Measurements from ENCODE around the gene EPHA3.

EPHA3 gene

GRCh38 chr3:89372456-89372855, 265.0 kb downstream of the EPHA3 start:
- DNase-seq: no peak

GRCh38 chr3:89373434-89373833, 266.0 kb downstream of the EPHA3 start:
- no peak for DNase-seq

GRCh38 chr3:89375451-89375850, 268.0 kb downstream of the EPHA3 start:
- DNase-seq: no peak

DNA sequence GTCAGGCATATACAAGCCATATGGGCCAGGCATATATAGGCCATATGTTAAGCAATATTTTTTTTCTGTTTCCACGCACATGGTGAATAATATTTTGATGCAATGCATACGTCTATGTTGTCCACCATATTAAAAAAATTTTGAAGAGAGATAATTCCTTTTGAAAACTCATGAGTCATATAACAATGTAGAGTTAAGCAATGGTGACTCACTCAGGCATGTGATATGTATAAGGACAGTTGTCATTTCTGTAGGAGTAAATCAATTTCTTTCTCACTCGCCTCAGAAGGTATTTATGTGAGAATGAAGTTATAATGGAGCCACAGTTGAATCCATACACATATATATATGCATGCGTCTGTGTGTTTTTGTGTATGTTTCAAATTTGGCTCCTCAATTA, 272.6 kb downstream of the EPHA3 start:
- no peak for DNase-seq

GRCh38 chr3:89392991-89393390, 285.6 kb downstream of the EPHA3 start:
- no peak for DNase-seq

DNA sequence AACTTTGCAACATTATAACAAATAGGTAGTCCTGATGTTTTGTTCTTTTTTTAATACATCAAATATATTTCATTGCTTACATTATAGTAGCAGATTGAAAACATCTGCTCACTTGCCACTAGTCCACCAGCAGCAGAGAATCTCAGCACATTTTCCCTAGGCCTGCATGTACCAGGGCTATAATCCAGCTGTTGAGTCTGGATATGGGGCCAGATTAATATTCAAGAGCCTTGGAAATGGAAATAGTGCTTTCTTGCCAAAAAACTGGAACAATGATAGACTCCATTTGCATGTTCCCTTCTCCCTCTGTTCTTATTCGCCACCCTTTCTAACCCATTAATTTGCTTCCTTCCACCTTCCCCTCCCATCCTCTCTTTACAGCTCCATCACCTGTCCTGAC, 288.0 kb downstream of the EPHA3 start:
- DNase-seq: no peak

DNA sequence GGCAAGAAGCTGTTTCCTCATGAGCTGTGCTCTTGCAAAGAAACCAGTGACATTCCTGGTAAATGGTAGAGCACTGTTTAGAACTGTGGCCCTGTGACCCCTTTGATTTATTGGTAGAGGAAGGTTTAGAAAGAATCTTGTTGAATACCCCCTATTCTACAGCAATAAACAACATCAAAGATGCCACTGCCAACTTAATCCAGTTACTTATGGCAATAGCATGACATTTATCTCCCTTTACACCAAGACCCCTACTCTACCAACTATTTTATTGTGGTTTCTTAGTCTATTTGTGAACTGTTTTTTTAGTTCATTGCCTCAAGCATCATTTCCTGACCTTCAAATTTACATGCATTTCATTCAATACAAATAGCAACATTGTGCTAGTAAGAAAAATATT, 288.6 kb downstream of the EPHA3 start:
- DNase-seq: no peak

DNA sequence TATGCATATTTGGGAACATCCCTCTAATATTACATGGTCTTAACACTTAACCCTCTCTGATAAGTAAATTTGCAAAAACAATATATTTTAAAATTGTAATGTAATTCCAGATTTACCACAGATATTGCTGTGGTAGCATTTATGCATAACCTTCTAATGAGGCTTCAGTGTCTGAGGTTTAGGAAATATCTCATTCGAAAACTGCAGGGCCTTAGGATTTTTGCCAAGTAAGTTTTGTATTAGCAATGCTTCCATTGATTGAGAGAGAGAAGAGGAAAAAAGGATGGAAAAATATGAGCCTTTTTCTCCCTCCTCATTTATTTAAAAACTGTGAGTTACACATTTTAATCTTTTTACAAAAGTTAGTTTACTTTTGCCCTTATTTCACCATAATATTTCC, 294.6 kb downstream of the EPHA3 start:
- no peak for DNase-seq

GRCh38 chr3:89405176-89405575, 297.8 kb downstream of the EPHA3 start:
- no peak for DNase-seq

- no peak for DNase-seq
These were observed 298.2 kb downstream of the EPHA3 start for GRCh38 chr3:89405593-89405992.

DNA sequence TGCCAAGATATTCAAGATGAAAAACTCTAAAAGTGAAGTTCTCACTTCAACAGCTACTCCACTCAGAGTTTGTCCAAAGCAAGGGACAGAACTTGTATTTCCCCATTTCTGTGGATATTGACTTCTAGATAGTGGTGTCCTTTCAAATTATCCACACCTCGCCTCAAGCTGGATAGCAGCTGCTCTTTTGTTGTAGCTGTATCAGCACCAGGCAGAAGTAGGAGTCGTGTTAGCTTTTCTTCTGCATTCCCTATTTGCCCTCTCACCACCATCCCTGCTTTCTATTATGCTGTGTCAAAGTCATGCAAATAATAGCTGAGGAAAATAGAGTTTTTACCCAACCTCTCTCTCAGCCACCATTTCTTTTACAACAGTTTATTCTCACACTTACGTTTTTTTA, 303.8 kb downstream of the EPHA3 start:
- no peak for DNase-seq

GRCh38 chr3:89414270-89414669, 306.8 kb downstream of the EPHA3 start:
- no peak for DNase-seq

GRCh38 chr3:89419647-89420241, 312.3 kb downstream of the EPHA3 start:
- DNase-seq: no peak

DNA sequence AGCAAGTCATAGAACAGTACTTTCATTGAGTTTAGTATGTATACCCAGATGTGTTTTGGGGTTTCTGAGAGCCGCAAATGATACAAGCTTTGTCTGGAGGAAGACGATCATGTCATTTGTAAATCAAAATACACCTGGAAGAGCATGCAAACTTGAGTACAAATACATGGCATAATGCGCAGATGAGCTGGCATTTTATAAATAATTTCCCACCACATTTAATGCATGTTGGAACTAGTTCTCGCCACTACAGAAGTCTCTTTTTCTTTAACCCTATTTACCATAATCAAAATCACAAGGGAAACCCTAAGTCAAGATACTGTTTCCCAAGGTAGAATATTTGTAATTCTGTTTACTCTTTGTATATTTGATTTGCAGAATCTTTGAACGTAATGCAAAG, 318.6 kb downstream of the EPHA3 start:
- no peak for DNase-seq

DNA sequence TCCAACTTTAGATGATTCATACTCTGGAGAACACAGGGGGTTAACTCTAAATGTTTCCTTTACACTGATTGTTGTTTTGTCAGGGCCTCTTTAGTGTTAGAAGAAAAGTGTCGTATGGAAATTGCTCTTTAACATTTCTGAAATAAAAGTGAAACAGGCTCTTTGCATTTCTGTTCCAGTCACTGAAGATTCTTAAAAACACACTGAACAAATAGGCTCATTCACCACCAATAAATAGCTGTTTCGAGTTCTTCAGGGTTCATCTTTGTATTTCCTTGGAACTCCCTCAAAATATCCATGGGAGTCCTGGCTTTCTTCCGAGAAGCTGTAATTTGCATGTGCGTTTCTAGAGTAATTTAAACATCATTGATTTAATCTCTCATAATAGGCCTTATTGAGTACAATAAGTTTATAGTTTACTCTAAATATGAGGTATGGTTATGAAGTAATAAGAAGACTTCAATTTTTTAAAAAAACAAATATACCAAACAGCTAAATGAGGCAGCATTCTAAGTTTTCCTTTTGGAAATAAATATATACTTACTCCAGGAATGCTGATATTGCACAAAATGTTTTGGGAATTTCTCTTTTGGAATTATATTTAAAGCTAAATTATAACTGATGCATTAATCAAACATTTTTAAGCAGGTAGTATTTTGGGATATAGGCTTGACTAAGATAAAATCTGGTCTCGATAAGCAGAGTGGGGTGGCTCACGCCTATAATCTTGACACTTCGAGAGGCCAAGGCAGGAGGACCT, 327.4 kb downstream of the EPHA3 start:
- DNase-seq: no peak

DNA sequence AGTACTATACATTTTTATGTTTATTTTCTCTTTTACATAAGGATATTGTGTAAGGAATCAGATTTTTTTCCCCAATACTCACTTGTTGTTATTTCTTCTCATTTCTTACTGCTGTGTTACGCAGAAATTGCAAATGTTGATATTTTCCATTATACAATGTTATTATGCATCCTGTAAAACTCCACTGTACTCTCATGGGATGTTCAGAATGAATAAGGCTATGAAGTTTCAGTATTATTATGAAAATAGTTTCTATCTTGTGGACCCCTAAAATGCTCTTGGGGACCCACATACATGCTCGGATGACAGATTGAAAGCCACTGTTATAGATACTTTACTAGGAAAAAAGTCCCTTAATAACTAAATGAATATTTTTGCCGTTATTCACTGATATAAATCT, 329.4 kb downstream of the EPHA3 start:
- DNase-seq: no peak

DNA sequence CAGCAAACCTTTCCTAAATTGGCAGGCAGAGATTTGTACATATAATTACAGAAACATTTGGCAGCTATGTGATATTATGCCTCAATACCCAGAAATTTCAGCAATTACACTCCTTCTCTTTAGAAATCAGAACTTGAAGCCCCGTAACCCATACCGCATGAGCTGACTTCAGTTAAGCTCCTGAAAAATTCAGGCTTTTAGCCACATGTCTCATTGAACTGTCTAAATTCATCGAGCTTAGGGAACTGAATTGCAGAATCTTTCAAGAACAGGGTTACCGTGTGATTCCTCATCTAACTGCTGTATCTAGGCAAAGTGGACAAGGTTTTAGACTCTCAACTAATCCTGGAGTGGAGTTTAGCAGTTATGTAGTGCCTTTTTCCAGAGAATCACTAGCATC, 333.0 kb downstream of the EPHA3 start:
- DNase-seq: no peak

DNA sequence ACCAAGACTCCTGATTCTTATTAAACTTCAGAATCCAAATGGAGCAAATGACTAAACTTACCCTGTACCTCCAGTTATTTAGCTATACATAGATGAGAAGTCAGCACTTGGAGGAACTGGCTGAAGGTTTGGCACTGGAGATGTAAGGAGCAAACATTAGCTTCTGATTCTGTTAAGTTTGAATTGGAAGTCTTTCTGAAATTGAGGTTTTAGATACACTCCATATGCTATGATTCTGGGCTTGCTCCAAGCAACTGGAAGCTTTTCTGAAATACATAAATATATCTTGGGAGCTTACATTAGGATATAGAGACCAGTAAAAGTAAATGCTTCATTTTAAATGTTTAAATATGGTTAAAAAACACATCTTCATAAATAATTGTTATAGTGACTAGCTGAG, 333.7 kb downstream of the EPHA3 start:
- no peak for DNase-seq

- DNase-seq: no peak
These were observed 339.2 kb downstream of the EPHA3 start for GRCh38 chr3:89446593-89446992.

DNA sequence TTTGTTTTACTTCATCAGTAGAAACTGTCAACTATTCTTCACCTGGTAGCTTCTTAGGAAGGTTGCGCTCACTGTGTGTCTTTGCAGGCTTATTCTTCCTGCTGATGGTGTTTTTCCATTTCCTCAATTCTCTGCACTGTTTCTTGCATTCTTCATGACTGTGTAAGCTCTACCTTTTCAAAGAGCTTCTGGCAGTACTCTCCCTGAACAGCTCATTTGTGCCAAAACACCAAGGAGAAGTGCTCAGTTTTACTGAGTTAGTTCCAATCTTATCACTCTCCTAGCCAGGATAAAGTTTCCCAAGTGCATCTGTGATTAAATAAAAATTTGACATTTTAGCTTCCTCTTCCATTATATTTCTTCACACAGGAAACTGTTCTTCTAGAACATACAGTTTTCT, 339.8 kb downstream of the EPHA3 start:
- DNase-seq: no peak

GRCh38 chr3:89449086-89449485, 341.7 kb downstream of the EPHA3 start:
- DNase-seq: no peak

- no peak for DNase-seq
These were observed 344.6 kb downstream of the EPHA3 start for GRCh38 chr3:89452066-89452465.

- no peak for DNase-seq
These were observed 347.8 kb downstream of the EPHA3 start for GRCh38 chr3:89455240-89455639.

DNA sequence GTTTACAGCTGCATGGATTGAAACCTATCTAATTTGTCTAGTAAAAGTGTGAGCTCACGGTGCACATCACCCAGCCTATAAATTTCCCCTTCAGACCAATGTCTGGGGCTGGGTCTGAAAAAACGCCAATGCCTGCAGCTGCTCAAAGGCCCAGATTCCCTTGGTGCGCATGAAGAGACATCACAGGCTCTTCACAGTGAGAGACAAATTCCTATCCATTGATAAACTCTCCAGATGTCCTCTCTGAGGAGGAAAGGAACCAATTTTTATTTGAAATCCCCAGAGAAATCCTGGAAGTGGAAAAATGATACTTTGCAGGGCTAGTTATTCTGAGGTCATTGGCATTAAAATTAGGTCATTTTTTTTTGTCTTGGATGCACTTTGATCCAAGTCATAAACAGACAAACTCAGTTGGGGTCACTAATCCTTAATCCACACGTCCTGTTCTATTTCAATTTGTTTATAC, 360.5 kb downstream of the EPHA3 start:
- no peak for DNase-seq

- DNase-seq: no peak
These were observed 364.7 kb downstream of the EPHA3 start for GRCh38 chr3:89472101-89472500.
